Astrocyte (in vitro differentiated cells and primary cell): ENCODE data around the gene PAM. TPM values are rescaled to one million over a fixed set of nuclear protein-coding genes. Genes with fewer than 3 reads are reported as not detected.

ENCODE experiments used
- DNase-seq: peaks from one replicate; pipeline ENCODE4 v3.0.0-alpha.2; 2010; ENCODE audit warnings: low read depth
- FAIRE-seq: peaks from 2 replicates; lab custom pipeline; 2011; peaks lifted over from hg19 to GRCh38; lab: Jason Lieb, UNC
- H2AFZ ChIP-seq: 2 replicates; pipeline ENCODE4 v1.6.0; 2012; ENCODE audit warnings: low read depth, low read length, inconsistent platforms
- H3K27ac ChIP-seq: 2 replicates; pipeline ENCODE4 v1.5.1; 2011; ENCODE audit warnings: low read depth, low read length, inconsistent platforms
- H3K27me3 ChIP-seq: 2 replicates; pipeline ENCODE4 v1.6.0; 2011; ENCODE audit warnings: low read length, inconsistent platforms; ENCODE audit not compliant: insufficient read depth
- H3K36me3 ChIP-seq: 2 replicates; pipeline ENCODE4 v1.5.1; 2011; ENCODE audit warnings: low read length, inconsistent platforms; ENCODE audit not compliant: insufficient read depth
- H3K4me1 ChIP-seq: 2 replicates; pipeline ENCODE4 v1.5.1; 2011; ENCODE audit warnings: low read length, inconsistent platforms; ENCODE audit not compliant: insufficient read depth
- H3K4me2 ChIP-seq: 2 replicates; pipeline ENCODE4 v1.6.0; 2012; ENCODE audit warnings: low read length, inconsistent platforms
- H3K4me3 ChIP-seq: 2 replicates; pipeline ENCODE4 v1.5.1; 2011; ENCODE audit warnings: low read depth, mild to moderate bottlenecking, low read length, inconsistent platforms; ENCODE audit not compliant: insufficient read depth
- H3K79me2 ChIP-seq: 2 replicates; pipeline ENCODE4 v1.6.0; 2012; ENCODE audit warnings: mild to moderate bottlenecking, low read length, inconsistent platforms; ENCODE audit not compliant: insufficient read depth
- H3K9ac ChIP-seq: 2 replicates; pipeline ENCODE4 v1.6.0; 2012; ENCODE audit warnings: mild to moderate bottlenecking, low read length, inconsistent platforms
- H3K9me3 ChIP-seq: 2 replicates; pipeline ENCODE4 v1.5.1; 2012; ENCODE audit warnings: low read depth, mild to moderate bottlenecking, low read length, inconsistent platforms; ENCODE audit not compliant: insufficient read depth
- H4K20me1 ChIP-seq: 2 replicates; pipeline ENCODE4 v1.6.0; 2012; ENCODE audit warnings: low read length, inconsistent platforms; ENCODE audit not compliant: insufficient read depth
- H3K27ac Mint-ChIP-seq: one replicate; pipeline ENCODE4 v1.8.0; 2021; ENCODE audit warnings: mild to moderate bottlenecking, mixed read lengths; ENCODE audit not compliant: unreplicated experiment
- H3K27me3 Mint-ChIP-seq: one replicate; pipeline ENCODE4 v1.8.0; 2021; ENCODE audit warnings: low read depth, mixed read lengths; ENCODE audit not compliant: unreplicated experiment
- H3K36me3 Mint-ChIP-seq: one replicate; pipeline ENCODE4 v1.8.0; 2021; ENCODE audit warnings: low read depth, mixed read lengths; ENCODE audit not compliant: unreplicated experiment
- H3K4me1 Mint-ChIP-seq: one replicate; pipeline ENCODE4 v1.8.0; 2021; ENCODE audit warnings: low read depth, mixed read lengths; ENCODE audit not compliant: unreplicated experiment
- H3K4me3 Mint-ChIP-seq: one replicate; pipeline ENCODE4 v1.8.0; 2021; ENCODE audit warnings: mild to moderate bottlenecking, moderate library complexity, mixed read lengths; ENCODE audit not compliant: unreplicated experiment
- H3K9me3 Mint-ChIP-seq: one replicate; pipeline ENCODE4 v1.8.0; 2021; ENCODE audit warnings: mild to moderate bottlenecking, mixed read lengths; ENCODE audit not compliant: unreplicated experiment
- CTCF ChIP-seq: IDR thresholded peaks from 2 replicates; pipeline ENCODE4 v1.5.1; 2011; ENCODE audit warnings: low read depth, mild to moderate bottlenecking, inconsistent platforms, low read length, moderate library complexity; ENCODE audit not compliant: insufficient read depth
- EZH2 ChIP-seq: IDR thresholded peaks from 2 replicates; pipeline ENCODE4 v1.6.1; 2012; ENCODE audit warnings: mild to moderate bottlenecking, low read length, inconsistent platforms; ENCODE audit not compliant: insufficient read depth
- total RNA-seq: library from RNA; stranded (reverse); gene quantifications from 2 replicates; pipeline ENCODE4 v1.2.1, GENCODE V29; 2021

PAM gene
- total RNA-seq, 1 donor from 2014 or later = 301 TPM

GRCh38 chr5:102762562-102763227 is 7.6 kb downstream of the PAM start:
- H2AFZ ChIP-seq = no peak overlapping the region
- H3K9me3 ChIP-seq = no peaks in the 10 kb centered on the region
- H3K9ac ChIP-seq = no peak overlapping the region
- H4K20me1 ChIP-seq = peaks cover 4% of the 10 kb centered on the region
- no peaks in the 10 kb centered on the region for H3K27me3 ChIP-seq
- H3K4me3 ChIP-seq = no peak overlapping the region
- H3K36me3 ChIP-seq = no peaks in the 10 kb centered on the region
- DNase-seq = no peak
- H3K4me1 ChIP-seq = peaks cover 18% of the 10 kb centered on the region
- no peak overlapping the region for H3K27ac ChIP-seq
- H3K36me3 Mint-ChIP-seq = peaks cover 2% of the 10 kb centered on the region
- FAIRE-seq = no peak
- H3K27me3 Mint-ChIP-seq = no peaks in the 10 kb centered on the region
- peaks cover 59% of the 10 kb centered on the region for H3K79me2 ChIP-seq
- no peaks in the 10 kb centered on the region for H3K9me3 Mint-ChIP-seq
- peak overlapping the region; percentile 43 for H3K4me3 Mint-ChIP-seq
- no peak for TF ChIP-seq CTCF
- no peak for TF ChIP-seq EZH2
- H3K4me2 ChIP-seq = peak overlapping the region; percentile 75
- H3K27ac Mint-ChIP-seq = peak overlapping the region; percentile 13
- H3K4me1 Mint-ChIP-seq = peaks cover 58% of the 10 kb centered on the region

GRCh38 chr5:102763734-102764133 is 8.6 kb downstream of the PAM start:
- Histone ChIP-seq H3K4me3 (no peak overlapping the region), H4K20me1 (peaks cover 4% of the 10 kb centered on the region), H2AFZ (no peak overlapping the region), H3K36me3 (no peaks in the 10 kb centered on the region), H3K27me3 (no peaks in the 10 kb centered on the region), H3K4me2 (no peak overlapping the region), H3K4me1 (peaks cover 12% of the 10 kb centered on the region), H3K9me3 (no peaks in the 10 kb centered on the region), H3K9ac (no peak overlapping the region), H3K27ac (no peak overlapping the region), H3K79me2 (peaks cover 54% of the 10 kb centered on the region)
- H3K4me1 Mint-ChIP-seq = peaks cover 51% of the 10 kb centered on the region
- no peaks in the 10 kb centered on the region for H3K9me3 Mint-ChIP-seq
- H3K4me3 Mint-ChIP-seq = no peak overlapping the region
- no peak for FAIRE-seq
- H3K27me3 Mint-ChIP-seq = no peaks in the 10 kb centered on the region
- no peak for DNase-seq
- TF ChIP-seq EZH2 = no peak
- TF ChIP-seq CTCF = no peak
- peaks cover 2% of the 10 kb centered on the region for H3K36me3 Mint-ChIP-seq
- H3K27ac Mint-ChIP-seq = no peak overlapping the region

DNA sequence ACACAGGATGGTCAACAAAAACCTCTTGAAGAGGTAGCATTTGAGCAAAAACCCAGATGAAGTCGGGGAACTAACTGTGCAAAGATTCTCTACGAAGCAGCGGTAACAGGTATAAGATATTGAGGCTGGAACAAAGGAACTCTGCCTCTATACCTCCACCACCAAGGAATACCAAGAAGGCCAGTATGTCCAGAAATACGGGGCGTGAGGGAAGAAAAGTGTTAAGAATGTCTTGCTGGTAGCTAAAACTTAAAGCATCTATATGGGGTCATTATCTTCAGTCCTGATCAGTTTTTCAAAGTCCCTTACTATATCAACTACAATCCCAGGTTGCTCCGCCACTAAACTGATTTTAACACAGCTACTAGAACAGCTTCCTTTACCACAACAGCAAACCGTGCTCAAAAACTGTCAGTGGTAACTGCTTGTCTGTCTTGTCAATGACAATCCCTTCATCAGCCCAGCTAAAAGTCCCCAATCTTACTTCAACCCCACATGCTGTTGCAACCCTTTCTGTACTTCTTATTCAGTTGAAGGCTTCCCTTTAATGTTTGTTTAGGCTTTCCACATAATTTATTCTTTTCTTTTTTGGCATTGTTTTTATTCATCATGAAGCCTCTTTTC is 9.4 kb downstream of the PAM start:
- TF ChIP-seq EZH2 = no peak
- no peak for TF ChIP-seq CTCF
- DNase-seq (no peak), FAIRE-seq (no peak)
- no peak overlapping the region for H3K27ac ChIP-seq
- Mint-ChIP-seq H3K36me3 (peaks cover 2% of the 10 kb centered on the region), H3K27ac (no peak overlapping the region), H3K4me1 (peaks cover 47% of the 10 kb centered on the region), H3K27me3 (no peaks in the 10 kb centered on the region), H3K9me3 (no peaks in the 10 kb centered on the region), H3K4me3 (no peak overlapping the region)
- no peak overlapping the region for H3K4me3 ChIP-seq
- no peak overlapping the region for H3K4me2 ChIP-seq
- no peaks in the 10 kb centered on the region for H3K27me3 ChIP-seq
- no peak overlapping the region for H2AFZ ChIP-seq
- peaks cover 12% of the 10 kb centered on the region for H3K4me1 ChIP-seq
- H3K9me3 ChIP-seq = no peaks in the 10 kb centered on the region
- H3K36me3 ChIP-seq = no peaks in the 10 kb centered on the region
- H3K79me2 ChIP-seq = peaks cover 47% of the 10 kb centered on the region
- H3K9ac ChIP-seq = no peak overlapping the region
- H4K20me1 ChIP-seq = peaks cover 4% of the 10 kb centered on the region
